Endothelial cell of umbilical vein (primary cell): ENCODE data around the gene PRPF8. TPM values are rescaled to one million over a fixed set of nuclear protein-coding genes. Genes with fewer than 3 reads are reported as not detected.

Experiments used
- BruUV-seq: library from RNA; stranded (reverse); fragments of 400-500 nt; replicated peaks from 2 replicates; lab custom pipeline; 2021; lab: Mats Ljungman, UMichigan
- CTCF ChIA-PET: fragments of 300-600, 350-600 bp; sonication (Branson Sonifier 250); formaldehyde crosslinking; loops from one replicate; lab custom pipeline; 2021; ENCODE audit warnings: antibody characterized with exemption, inconsistent platforms; lab: Charles Lee
- POLR2A ChIA-PET: fragments of 300-600, 350-600 bp; sonication (Branson Sonifier 250); formaldehyde crosslinking; loops from one replicate; lab custom pipeline; 2021; ENCODE audit warnings: antibody characterized with exemption, inconsistent platforms; lab: Charles Lee
- DNase-seq: peaks from one replicate; pipeline ENCODE4 v3.0.0-alpha.2; 2011; ENCODE audit warnings: low read depth, low spot score
- FAIRE-seq: peaks from 2 replicates; lab custom pipeline; 2011; peaks lifted over from hg19 to GRCh38; lab: Jason Lieb, UNC
- H2AFZ ChIP-seq: 2 replicates; pipeline ENCODE4 v1.6.0; 2012; ENCODE audit warnings: low read depth, low read length, control low read depth, inconsistent platforms
- H3K27ac ChIP-seq: 2 replicates; pipeline ENCODE4 v1.5.1; 2011; ENCODE audit warnings: low read depth, mild to moderate bottlenecking, control low read depth, low read length, moderate library complexity; ENCODE audit not compliant: insufficient read depth
- H3K27me3 ChIP-seq, 2 experiments: 2 replicates each; pipeline versions ENCODE4 v1.6.0 to v1.6.1; 2011; ENCODE audit warnings: low read length in 2 of 2, mixed read lengths in 1 of 2; ENCODE audit not compliant: control insufficient read depth in 2 of 2, insufficient read depth in 2 of 2
- H3K36me3 ChIP-seq, 2 experiments: 2 replicates in 1 of 2; 3 replicates in 1 of 2; pipeline ENCODE4 v1.5.1; 2011; ENCODE audit warnings: low read length in 2 of 2, mild to moderate bottlenecking in 1 of 2, moderate library complexity in 1 of 2; ENCODE audit not compliant: control insufficient read depth in 2 of 2, insufficient read depth in 2 of 2; ENCODE audit errors: extremely low read depth in 1 of 2
- H3K4me1 ChIP-seq: 3 replicates; pipeline ENCODE4 v1.5.1; 2011; ENCODE audit warnings: mild to moderate bottlenecking, low read length; ENCODE audit not compliant: control insufficient read depth, insufficient read depth; ENCODE audit errors: extremely low read depth
- H3K4me2 ChIP-seq: 2 replicates; pipeline ENCODE4 v1.6.1; 2011; ENCODE audit warnings: low read length, control low read depth, mixed read lengths; ENCODE audit not compliant: insufficient read depth
- H3K4me3 ChIP-seq, 3 experiments: fragments of 200-600 bp in 1 of 3; sonication (generic), shearing (Covaris generic) in 1 of 3; replicated peaks in 1 of 3; 2 replicates each; pipeline ENCODE4 v1.5.1; 2011 to 2016; ENCODE audit warnings: control low read depth in 3 of 3, low read length in 3 of 3, mild to moderate bottlenecking in 2 of 3, inconsistent platforms in 1 of 3, low read depth in 1 of 3, moderate library complexity in 1 of 3; ENCODE audit not compliant: insufficient read depth in 1 of 3
- H3K79me2 ChIP-seq: 2 replicates; pipeline ENCODE4 v1.6.0; 2012; ENCODE audit warnings: low read length, inconsistent platforms; ENCODE audit not compliant: control insufficient read depth, insufficient read depth
- H3K9ac ChIP-seq: replicated peaks from 2 replicates; pipeline ENCODE3; 2011; ENCODE audit warnings: low read length, control low read depth; ENCODE audit not compliant: insufficient read depth; ENCODE audit errors: extremely low read depth
- H3K9me1 ChIP-seq: replicated peaks from 3 replicates; pipeline ENCODE4 v1.6.0; 2011; ENCODE audit warnings: mild to moderate bottlenecking, low read length; ENCODE audit not compliant: control insufficient read depth, insufficient read depth; ENCODE audit errors: extremely low read depth
- H3K9me3 ChIP-seq: replicated peaks from 2 replicates; pipeline ENCODE4 v1.5.1; 2012; ENCODE audit warnings: low read length, inconsistent platforms; ENCODE audit not compliant: control insufficient read depth, insufficient read depth
- H4K20me1 ChIP-seq: replicated peaks from 2 replicates; pipeline ENCODE3; 2011; ENCODE audit warnings: mild to moderate bottlenecking, low read length; ENCODE audit not compliant: control insufficient read depth, insufficient read depth; ENCODE audit errors: extremely low read depth
- EZH2 ChIP-seq: IDR thresholded peaks from 2 replicates; pipeline ENCODE4 v1.6.1; 2012; ENCODE audit warnings: borderline replicate concordance, low read depth, mild to moderate bottlenecking, moderate library complexity, low read length, inconsistent platforms; ENCODE audit not compliant: severe bottlenecking
- GATA2 ChIP-seq: IDR thresholded peaks from 2 replicates; pipeline ENCODE4 v1.7.0; 2011; ENCODE audit warnings: low read depth, mild to moderate bottlenecking, moderate library complexity, mixed read lengths, low read length; ENCODE audit not compliant: insufficient read length, insufficient read depth
- JUN ChIP-seq: IDR thresholded peaks from 2 replicates; pipeline ENCODE4 v1.6.1; 2011; ENCODE audit warnings: borderline replicate concordance, low read depth; ENCODE audit not compliant: insufficient read length, insufficient read depth
- POLR2A ChIP-seq: IDR thresholded peaks from 2 replicates; pipeline ENCODE4 v1.6.1; 2012; ENCODE audit warnings: low read depth, mild to moderate bottlenecking, control low read depth, low read length
- POLR2AphosphoS5 ChIP-seq: IDR thresholded peaks from 2 replicates; pipeline ENCODE4 v1.6.1; 2012; ENCODE audit warnings: low read depth, mild to moderate bottlenecking, control low read depth, low read length, moderate library complexity; ENCODE audit not compliant: insufficient read depth
- dilution Hi-C: fragments of 300-500 bp; cut with MboI; formaldehyde crosslinking; loops from one replicate; pipeline ENCODE4 v1.15.0; 2019; ENCODE audit warnings: low sequenced_read_pairs; ENCODE audit not compliant: extremely low pct_ligation_motif_present
- intact Hi-C: fragments of 100-400 bp; cut with micrococcal nuclease; formaldehyde crosslinking; loops from one replicate; pipeline ENCODE4 v1.10.0; 2022
- polyA plus RNA-seq, 4 experiments: library from polyadenylated mRNA; depleted of rRNA in 3 of 4; stranded (reverse) in 3 of 4; unstranded in 1 of 4; fragments of >200 nt; gene quantifications; 2 replicates each; pipeline versions ENCODE4 v1.2.1 to v1.2.3, GENCODE V29; 2011 to 2012; ENCODE audit warnings: missing spikeins in 1 of 4
- total RNA-seq: library from RNA; stranded (reverse); gene quantifications from 2 replicates; pipeline ENCODE4 v1.2.3, GENCODE V29; 2021

Gene PRPF8
- total and polyA plus RNA-seq, 2 donors (not counting 3 experiments of a cell fraction or from before 2014, with no cell fraction given): 215 to 301 TPM

- no peak for DNase-seq
- dilution Hi-C loops: no loop called here
- intact Hi-C loops: no loop called here
- peak; percentile 5 for TF ChIP-seq POLR2AphosphoS5
- no peak for TF ChIP-seq EZH2
- no peak for TF ChIP-seq GATA2
- Histone ChIP-seq H3K79me2 (peaks cover 14% of the 10 kb centered on the region), H3K27ac (no peak overlapping the region), H3K36me3 (peaks cover 0 to 31% of the 10 kb centered on the region in 2 experiments), H4K20me1 (no peaks in the 10 kb centered on the region), H3K4me3 (no peak overlapping the region), H3K27me3 (no peaks in the 10 kb centered on the region), H3K4me1 (peaks cover 20% of the 10 kb centered on the region), H2AFZ (no peak overlapping the region), H3K4me2 (no peak overlapping the region), H3K9ac (no peak overlapping the region), H3K9me1 (no peaks in the 10 kb centered on the region), H3K9me3 (no peaks in the 10 kb centered on the region)
- CTCF ChIA-PET: interaction anchor here (0.9 to 2.4 kb wide), 4 partner anchors 8 to 67 kb away, joined by 5 to 7 read pairs (median 6); partner anchors contain the start of gene RILP
- POLR2A ChIA-PET: interaction anchor here (0.5 kb wide), 1 partner anchor 276 kb away, joined by 3 read pairs; no protein-coding TSS in a partner anchor
- no peak for FAIRE-seq
- no TSS peak for BruUV-seq
Observed at GRCh38 chr17:1641065-1641403, 43.6 kb downstream of the PRPF8 start.

DNA sequence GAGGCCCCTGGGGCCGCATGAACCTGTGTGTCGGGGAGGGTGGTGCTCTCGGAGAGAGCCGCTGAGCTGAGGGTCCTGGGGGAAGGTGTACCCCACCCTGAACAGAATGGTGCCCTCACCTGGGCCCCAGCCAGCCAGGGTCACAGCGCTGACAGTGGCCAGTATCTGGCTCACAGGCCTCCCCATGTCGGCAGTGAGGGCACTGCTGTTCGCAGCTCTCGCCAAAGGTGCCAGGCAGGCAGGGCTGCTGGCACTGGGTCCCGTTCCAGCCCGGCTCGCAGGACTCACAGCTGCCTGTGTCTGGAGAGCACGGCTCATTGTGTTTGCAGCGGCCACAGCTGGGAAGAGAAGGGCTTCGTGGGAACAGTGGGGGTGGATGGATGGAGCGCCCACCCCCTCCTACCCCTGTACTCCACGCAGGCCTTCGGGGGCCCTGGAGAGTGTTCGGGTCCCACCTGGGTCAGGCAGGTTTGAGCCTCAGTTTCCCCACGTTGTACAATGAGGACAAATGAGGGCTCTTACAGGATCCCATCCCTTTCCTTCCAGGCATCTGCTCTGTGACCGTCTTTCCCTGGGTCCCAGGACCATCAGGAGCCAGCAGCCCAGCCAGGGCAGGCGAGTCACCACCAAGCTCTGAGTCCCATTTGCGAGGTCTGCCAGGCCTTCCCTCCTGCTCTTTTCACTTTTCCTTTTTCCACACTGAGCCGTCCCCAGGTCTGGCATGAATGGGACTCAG lies 44.2 kb downstream of the PRPF8 start:
- DNase-seq (no peak), FAIRE-seq (no peak)
- CTCF ChIA-PET: interaction anchor here (0.5 to 2.4 kb wide), 5 partner anchors 7 to 66 kb away, joined by 3 to 7 read pairs (median 6); partner anchors contain the start of gene RILP
- H2AFZ ChIP-seq: no peak overlapping the region
- POLR2A ChIA-PET: interaction anchor here (0.5 kb wide), 1 partner anchor 275 kb away, joined by 3 read pairs; no protein-coding TSS in a partner anchor
- intact Hi-C loops (no loop called here), dilution Hi-C loops (no loop called here)
- peaks cover 2 to 36% of the 10 kb centered on the region in 2 experiments for H3K36me3 ChIP-seq
- no peaks in the 10 kb centered on the region for H3K9me3 ChIP-seq
- no TSS peak for BruUV-seq
- no peak overlapping the region for H3K4me3 ChIP-seq
- H3K9me1 ChIP-seq: no peaks in the 10 kb centered on the region
- H3K9ac ChIP-seq: no peak overlapping the region
- no peak overlapping the region for H3K4me2 ChIP-seq
- peaks cover 14% of the 10 kb centered on the region for H3K79me2 ChIP-seq
- no peak for TF ChIP-seq JUN
- no peak for TF ChIP-seq EZH2
- peak; percentile 60 for TF ChIP-seq POLR2A
- peak; percentile 22 for TF ChIP-seq POLR2AphosphoS5
- no peaks in the 10 kb centered on the region for H3K27me3 ChIP-seq
- H3K27ac ChIP-seq: no peak overlapping the region
- H4K20me1 ChIP-seq: no peaks in the 10 kb centered on the region
- H3K4me1 ChIP-seq: peaks cover 16% of the 10 kb centered on the region
